Neural cell (in vitro differentiated cells): Measurements from ENCODE around the gene ACOX3.
"Not testable (repeated sequence)": the region's sequence is repeated elsewhere in the genome, so short reads cannot be mapped to it uniquely, and the experiment has no call there.

Experiments
- EP300 ChIP-seq: fragments of 450-650 bp; conservative IDR thresholded peaks from 2 replicates; pipeline ENCODE4 v1.6.1; 2014; ENCODE audit warnings: antibody characterized with exemption, mild to moderate bottlenecking, moderate library complexity; ENCODE audit not compliant: poor library complexity, severe bottlenecking
- EZH2 ChIP-seq: fragments of 200-600, 300-800 bp; shearing (Covaris generic), sonication (generic); IDR thresholded peaks from 2 replicates; pipeline ENCODE4 v1.6.1; 2014; ENCODE audit warnings: antibody characterized with exemption, low read length, borderline replicate concordance, mild to moderate bottlenecking; ENCODE audit not compliant: insufficient read depth, poor library complexity, severe bottlenecking
- MXI1 ChIP-seq: fragments of 450-650 bp; conservative IDR thresholded peaks from 2 replicates; pipeline ENCODE4 v1.6.1; 2014; ENCODE audit warnings: antibody characterized with exemption, mild to moderate bottlenecking; ENCODE audit not compliant: poor library complexity, severe bottlenecking
- POLR2AphosphoS5 ChIP-seq: IDR thresholded peaks from 2 replicates; pipeline ENCODE4 v1.6.1; 2012
- RAD21 ChIP-seq: fragments of 450-650 bp; conservative IDR thresholded peaks from 2 replicates; pipeline ENCODE4 v1.6.1; 2014; ENCODE audit warnings: antibody characterized with exemption, mild to moderate bottlenecking, moderate library complexity
- REST ChIP-seq: IDR thresholded peaks from 2 replicates; pipeline ENCODE4 v1.6.1; 2012; ENCODE audit warnings: borderline replicate concordance
- SMC3 ChIP-seq: fragments of 450-650 bp; conservative IDR thresholded peaks from 2 replicates; pipeline ENCODE4 v1.6.1; 2014; ENCODE audit warnings: antibody characterized with exemption, mild to moderate bottlenecking, moderate library complexity; ENCODE audit not compliant: poor library complexity
- TAF1 ChIP-seq: IDR thresholded peaks from 2 replicates; pipeline ENCODE4 v1.6.1; 2012; ENCODE audit warnings: low read depth
- TF ChIP-seq, protein P1 (sequence below): fragments of 450-650 bp; IDR thresholded peaks from 2 replicates; pipeline ENCODE4 v1.5.1; 2014; ENCODE audit warnings: antibody characterized with exemption, mild to moderate bottlenecking, moderate library complexity; ENCODE audit not compliant: poor library complexity, severe bottlenecking

GRCh38 chr4:8341281-8341680, 99.2 kb downstream of the ACOX3 start:
- TF ChIP-seq EZH2, RAD21, MXI1, POLR2AphosphoS5, SMC3, REST, EP300, TAF1: not testable (repeated sequence)
- TF ChIP-seq, protein P1, sequence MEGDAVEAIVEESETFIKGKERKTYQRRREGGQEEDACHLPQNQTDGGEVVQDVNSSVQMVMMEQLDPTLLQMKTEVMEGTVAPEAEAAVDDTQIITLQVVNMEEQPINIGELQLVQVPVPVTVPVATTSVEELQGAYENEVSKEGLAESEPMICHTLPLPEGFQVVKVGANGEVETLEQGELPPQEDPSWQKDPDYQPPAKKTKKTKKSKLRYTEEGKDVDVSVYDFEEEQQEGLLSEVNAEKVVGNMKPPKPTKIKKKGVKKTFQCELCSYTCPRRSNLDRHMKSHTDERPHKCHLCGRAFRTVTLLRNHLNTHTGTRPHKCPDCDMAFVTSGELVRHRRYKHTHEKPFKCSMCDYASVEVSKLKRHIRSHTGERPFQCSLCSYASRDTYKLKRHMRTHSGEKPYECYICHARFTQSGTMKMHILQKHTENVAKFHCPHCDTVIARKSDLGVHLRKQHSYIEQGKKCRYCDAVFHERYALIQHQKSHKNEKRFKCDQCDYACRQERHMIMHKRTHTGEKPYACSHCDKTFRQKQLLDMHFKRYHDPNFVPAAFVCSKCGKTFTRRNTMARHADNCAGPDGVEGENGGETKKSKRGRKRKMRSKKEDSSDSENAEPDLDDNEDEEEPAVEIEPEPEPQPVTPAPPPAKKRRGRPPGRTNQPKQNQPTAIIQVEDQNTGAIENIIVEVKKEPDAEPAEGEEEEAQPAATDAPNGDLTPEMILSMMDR, result not testable (repeated sequence)
